HEK293 (cell line): ENCODE data around the gene BCAP31.
"Not testable (repeated sequence)": the region's sequence is repeated elsewhere in the genome, so short reads cannot be mapped to it uniquely, and the experiment has no call there.

Experiments used
- CTCF ChIA-PET: fragments of 350-600 bp; formaldehyde crosslinking; extraction: SDS; loops from one replicate; lab custom pipeline; 2021; ENCODE audit warnings: antibody characterized with exemption; lab: Yijun Ruan, JAX
- POLR2A ChIA-PET: fragments of 300-600 bp; formaldehyde crosslinking; extraction: SDS; loops from one replicate; lab custom pipeline; 2020; ENCODE audit warnings: antibody characterized with exemption, inconsistent platforms; lab: Yijun Ruan, JAX
- H3K27ac ChIP-seq: fragments of 200-500 bp; sonication (Bioruptor generic); 2 replicates; pipeline ENCODE4 v1.5.1; 2014; ENCODE audit warnings: low read depth, low read length, control low read depth, inconsistent platforms; ENCODE audit errors: extremely low read depth
- H3K36me3 ChIP-seq, 2 experiments: fragments of 200-500 bp in 1 of 2; sonication (Bioruptor generic) in 1 of 2; 1 replicate in 1 of 2; 2 replicates in 1 of 2; pipeline ENCODE4 v1.5.1; 2014 to 2017; ENCODE audit warnings: inconsistent platforms in 2 of 2, low read length in 2 of 2; ENCODE audit not compliant: control insufficient read depth in 2 of 2, insufficient read depth in 1 of 2
- H3K4me1 ChIP-seq: fragments of 200-500 bp; sonication (Bioruptor generic); 2 replicates; pipeline ENCODE4 v1.5.1; 2014; ENCODE audit warnings: mild to moderate bottlenecking, low read length, inconsistent platforms; ENCODE audit not compliant: control insufficient read depth, insufficient read depth
- H3K4me3 ChIP-seq: 2 replicates; pipeline ENCODE4 v1.5.1; 2011; ENCODE audit warnings: low read depth, mild to moderate bottlenecking, control low read depth, low read length, moderate library complexity
- H3K9me3 ChIP-seq: fragments of 200-500 bp; sonication (Bioruptor generic); 2 replicates; pipeline ENCODE4 v1.5.1; 2014; ENCODE audit warnings: low read depth, low read length, inconsistent platforms; ENCODE audit not compliant: control insufficient read depth, insufficient read depth
- HIC1 ChIP-seq: fragments of 450-650 bp; formaldehyde crosslinking; IDR thresholded peaks from 2 replicates; pipeline ENCODE4 v1.5.1; 2016; ENCODE audit warnings: missing biosample characterization, missing genetic modification characterization
- KLF1 ChIP-seq: fragments of 450-650 bp; formaldehyde crosslinking; IDR thresholded peaks from 2 replicates; pipeline ENCODE4 v1.5.1; 2016; ENCODE audit warnings: missing biosample characterization, missing genetic modification characterization
- KLF17 ChIP-seq: fragments of 450-650 bp; formaldehyde crosslinking; IDR thresholded peaks from 2 replicates; pipeline ENCODE4 v1.5.1; 2016; ENCODE audit warnings: missing biosample characterization, missing genetic modification characterization
- REPIN1 ChIP-seq: fragments of 450-650 bp; formaldehyde crosslinking; IDR thresholded peaks from 2 replicates; pipeline ENCODE4 v1.5.1; 2017; ENCODE audit warnings: missing biosample characterization, missing genetic modification characterization, low read depth
- ZNF324 ChIP-seq: fragments of 450-650 bp; formaldehyde crosslinking; IDR thresholded peaks from 2 replicates; pipeline ENCODE4 v1.5.1; 2016; ENCODE audit warnings: missing biosample characterization, missing genetic modification characterization
- ZNF843 ChIP-seq: fragments of 450-650 bp; formaldehyde crosslinking; IDR thresholded peaks from 2 replicates; pipeline ENCODE4 v1.5.1; 2016; ENCODE audit warnings: missing biosample characterization, missing genetic modification characterization

BCAP31 gene

GRCh38 chrX:153743468-153744209 is 19.5 kb upstream of the BCAP31 start:
- H3K27ac ChIP-seq, H3K4me3 ChIP-seq, H3K4me1 ChIP-seq, H3K36me3 ChIP-seq, POLR2A ChIA-PET, CTCF ChIA-PET, H3K9me3 ChIP-seq: not testable (repeated sequence)
- peak; percentile 90 for TF ChIP-seq KLF1 (tag by site-specific recombination)

GRCh38 chrX:153742796-153743467 is 18.7 kb upstream of the BCAP31 start:
- H3K9me3 ChIP-seq, CTCF ChIA-PET, H3K27ac ChIP-seq, POLR2A ChIA-PET, H3K4me3 ChIP-seq, H3K4me1 ChIP-seq: not testable (repeated sequence)
- peaks cover 0 to 11% of the 10 kb centered on the region in 2 experiments; a peak in 1 of 3 replicates for H3K36me3 ChIP-seq

- H3K4me3 ChIP-seq, H3K27ac ChIP-seq, H3K9me3 ChIP-seq, POLR2A ChIA-PET, CTCF ChIA-PET, H3K4me1 ChIP-seq: not testable (repeated sequence)
- peaks cover 0 to 13% of the 10 kb centered on the region in 2 experiments; a peak in 1 of 3 replicates for H3K36me3 ChIP-seq
Measured at GRCh38 chrX:153742111-153742510, 17.9 kb upstream of the BCAP31 start.

GRCh38 chrX:153741446-153741845 is 17.3 kb upstream of the BCAP31 start:
- ChIA-PET CTCF (no interaction called here), POLR2A (no interaction called here)
- Histone ChIP-seq H3K36me3 (peaks cover 0 to 20% of the 10 kb centered on the region in 2 experiments; a peak in 1 of 3 replicates), H3K4me3 (no peak overlapping the region), H3K27ac (no peak overlapping the region), H3K4me1 (no peaks in the 10 kb centered on the region), H3K9me3 (no peaks in the 10 kb centered on the region)
- no peak for TF ChIP-seq REPIN1
- TF ChIP-seq HIC1, result no peak

GRCh38 chrX:153740631-153741222 is 16.5 kb upstream of the BCAP31 start:
- ChIA-PET CTCF (interaction anchor here (0.7 kb wide), 1 partner anchor 33 kb away, joined by 3 read pairs; no protein-coding TSS in a partner anchor), POLR2A (no interaction called here)
- TF ChIP-seq ZNF843 (tag by site-specific recombination), result no peak
- 0 out of 2 replicates have a peak, but pooled peaks have one; percentile 50 for TF ChIP-seq KLF17
- peak; percentile 92 for TF ChIP-seq KLF1 (tag by site-specific recombination)
- no peak for TF ChIP-seq ZNF324 (tag by site-specific recombination)
- Histone ChIP-seq H3K27ac (no peak overlapping the region), H3K4me3 (no peak overlapping the region), H3K9me3 (no peaks in the 10 kb centered on the region), H3K36me3 (peaks cover 0 to 25% of the 10 kb centered on the region in 2 experiments; a peak in 1 of 3 replicates), H3K4me1 (no peaks in the 10 kb centered on the region)
